Stimulated activated CD4-positive, alpha-beta T cell treated with anti-CD3 and anti-CD28 coated beads, Interleukin-15, amount 100 ng/mL, for 1 hour (primary cell): ENCODE data around the gene QTRT2.

Experiments used
- DNase-seq, 2 donors: peaks; one replicate each; pipeline ENCODE4 v3.0.0-alpha.2; 2020; ENCODE audit warnings: low read depth in 1 of 2, low spot score in 1 of 2

QTRT2 gene

GRCh38 chr3:114076711-114077110, 20.2 kb downstream of the QTRT2 start:
- DNase-seq: no peak

- DNase-seq: no peak
Observed at GRCh38 chr3:114078126-114078525, 21.6 kb downstream of the QTRT2 start.

GRCh38 chr3:114079761-114080160, 23.2 kb downstream of the QTRT2 start:
- no peak for DNase-seq

- no peak for DNase-seq
Observed at GRCh38 chr3:114080201-114080600, 23.7 kb downstream of the QTRT2 start.

GRCh38 chr3:114081037-114081436, 24.5 kb downstream of the QTRT2 start:
- DNase-seq: no peak

GRCh38 chr3:114083112-114083511, 26.6 kb downstream of the QTRT2 start:
- no peak for DNase-seq

- DNase-seq: no peak
Observed at GRCh38 chr3:114086356-114086755, 29.8 kb downstream of the QTRT2 start.

- no peak for DNase-seq
Observed at GRCh38 chr3:114089675-114090074, 33.1 kb downstream of the QTRT2 start.

- DNase-seq: no peak
Observed at GRCh38 chr3:114092151-114093015, 35.8 kb downstream of the QTRT2 start.

GRCh38 chr3:114093016-114093380, 36.5 kb downstream of the QTRT2 start:
- DNase-seq: no peak

GRCh38 chr3:114093596-114093995, 37.1 kb downstream of the QTRT2 start:
- no peak for DNase-seq

GRCh38 chr3:114095796-114096195, 39.3 kb downstream of the QTRT2 start:
- no peak for DNase-seq

GRCh38 chr3:114101101-114101500, 44.6 kb downstream of the QTRT2 start:
- DNase-seq: no peak

- no peak for DNase-seq
Observed at GRCh38 chr3:114103181-114103580, 46.6 kb downstream of the QTRT2 start.

- no peak for DNase-seq
Observed at GRCh38 chr3:114103858-114104257, 47.3 kb downstream of the QTRT2 start.

- DNase-seq: no peak
Observed at GRCh38 chr3:114104414-114104813, 47.9 kb downstream of the QTRT2 start.

- no peak for DNase-seq
Observed at GRCh38 chr3:114108137-114108536, 51.6 kb downstream of the QTRT2 start.

- DNase-seq: no peak
Observed at GRCh38 chr3:114110439-114110838, 53.9 kb downstream of the QTRT2 start.

GRCh38 chr3:114111060-114111770, 54.7 kb downstream of the QTRT2 start:
- no peak for DNase-seq

- no peak for DNase-seq
Observed at GRCh38 chr3:114112696-114113095, 56.2 kb downstream of the QTRT2 start.

GRCh38 chr3:114114719-114115118, 58.2 kb downstream of the QTRT2 start:
- no peak for DNase-seq

- DNase-seq: no peak
Observed at GRCh38 chr3:114115143-114115542, 58.6 kb downstream of the QTRT2 start.

- DNase-seq: no peak
Observed at GRCh38 chr3:114119776-114120175, 63.2 kb downstream of the QTRT2 start.
